ENCODE data around the gene ANXA1. TPM values are rescaled to one million over a fixed set of nuclear protein-coding genes. Genes with fewer than 3 reads are reported as not detected.

The ANXA1 gene
- total and polyA plus RNA-seq, 10 donors: 45.5 to 123 (median 73.3) TPM

DNA sequence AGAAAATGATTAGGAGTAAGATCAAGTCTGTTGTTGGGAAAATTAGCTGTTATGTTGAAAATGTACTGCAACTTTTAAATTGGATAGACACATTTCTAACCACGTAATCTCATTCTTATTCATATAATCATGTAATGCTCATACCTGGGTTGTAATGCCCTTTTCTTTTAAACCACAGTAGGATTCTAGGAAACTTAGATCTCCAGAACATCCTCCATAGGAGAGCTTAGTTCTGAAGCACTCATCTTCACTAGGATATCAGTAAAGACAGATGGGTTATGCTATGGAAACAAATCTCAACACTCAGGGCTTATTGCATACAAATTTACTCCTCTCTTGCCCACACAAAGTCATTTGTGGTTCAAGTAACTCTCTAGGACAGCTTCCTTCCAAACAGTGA, 34.8 kb upstream of the ANXA1 start:
- H3K4me1 ChIP-seq: no peaks in the 10 kb centered on the region
- H3K36me3 ChIP-seq: no peaks in the 10 kb centered on the region
- no peak overlapping the region for H3K27ac ChIP-seq
- intact Hi-C loops (cut with DNase I; ENCODE audit: low total_unique reads): no loop called here
- no peak for DNase-seq
- TF ChIP-seq CTCF (IDR thresholded peaks at IDR 0.05 in 8 of 11, conservative IDR thresholded peaks at IDR 0.05 in 3 of 11) (no peak), POLR2A (IDR thresholded peaks at IDR 0.05) (no peak), POLR2AphosphoS5 (IDR thresholded peaks at IDR 0.05) (no peak)
- H3K4me3 ChIP-seq: no peak overlapping the region
- no peaks in the 10 kb centered on the region for H3K27me3 ChIP-seq (replicated peaks in 1 of 7)
- 76 to 97% (median 94%) methylated on average over 1 of the region's 1 CpG for WGBS, 5 donors
- no peaks in the 10 kb centered on the region for H3K9me3 ChIP-seq

GRCh38 chr9:73118286-73118685, 33.4 kb upstream of the ANXA1 start:
- H3K4me1 ChIP-seq: no peaks in the 10 kb centered on the region
- H3K4me3 ChIP-seq: no peak overlapping the region
- H3K27ac ChIP-seq: no peak overlapping the region
- intact Hi-C loops (cut with DNase I; ENCODE audit: low total_unique reads): no loop called here
- no peaks in the 10 kb centered on the region for H3K36me3 ChIP-seq
- TF ChIP-seq POLR2A (IDR thresholded peaks at IDR 0.05) (no peak), CTCF (IDR thresholded peaks at IDR 0.05 in 8 of 11, conservative IDR thresholded peaks at IDR 0.05 in 3 of 11) (no peak)
- H3K27me3 ChIP-seq (replicated peaks in 1 of 7): no peaks in the 10 kb centered on the region
- no peak for DNase-seq
- no peaks in the 10 kb centered on the region for H3K9me3 ChIP-seq

- Histone ChIP-seq H3K27me3 (replicated peaks in 1 of 7) (no peaks in the 10 kb centered on the region), H3K36me3 (no peaks in the 10 kb centered on the region), H3K9me3 (no peaks in the 10 kb centered on the region), H3K4me3 (no peak overlapping the region), H3K4me1 (no peaks in the 10 kb centered on the region), H3K27ac (no peak overlapping the region)
- no peak for DNase-seq
- WGBS, 5 donors: 76 to 93% (median 87%) methylated on average over 4 of the region's 4 CpGs
- intact Hi-C loops (cut with DNase I; ENCODE audit: low total_unique reads): no loop called here
- TF ChIP-seq CTCF (IDR thresholded peaks at IDR 0.05 in 8 of 11, conservative IDR thresholded peaks at IDR 0.05 in 3 of 11): no peak
- no peak for TF ChIP-seq POLR2AphosphoS5 (IDR thresholded peaks at IDR 0.05)
- no peak for TF ChIP-seq POLR2A (IDR thresholded peaks at IDR 0.05)
These were observed 32.6 kb upstream of the ANXA1 start for GRCh38 chr9:73118898-73119554.

DNA sequence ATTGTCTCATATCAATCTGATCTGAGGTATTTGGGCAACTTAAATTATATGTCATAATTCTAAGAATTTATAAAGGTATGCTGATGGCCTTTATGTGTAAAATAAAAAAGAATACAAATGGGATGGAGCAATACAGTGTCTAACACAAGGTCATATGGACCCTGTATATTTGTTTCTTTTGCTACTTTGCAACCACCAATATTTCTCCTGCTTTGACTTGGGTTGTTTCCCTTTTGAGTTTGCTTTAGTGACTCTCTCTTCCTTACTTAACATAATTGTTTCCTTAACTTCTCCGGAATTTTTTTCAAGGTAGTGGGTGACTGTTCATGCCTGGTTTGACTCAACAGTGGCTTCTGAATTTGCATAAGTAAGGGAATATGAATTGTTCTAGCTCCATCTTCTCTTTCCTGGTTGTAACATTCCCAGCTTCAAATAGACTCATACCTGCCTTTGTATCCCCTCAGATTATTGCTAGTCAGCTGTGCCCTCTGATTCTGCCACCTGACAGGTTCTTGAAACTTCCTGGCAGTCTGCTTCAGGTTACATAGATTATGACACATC, 30.2 kb upstream of the ANXA1 start:
- Histone ChIP-seq H3K27me3 (replicated peaks in 1 of 7) (no peaks in the 10 kb centered on the region), H3K36me3 (no peaks in the 10 kb centered on the region), H3K4me1 (no peaks in the 10 kb centered on the region), H3K4me3 (no peak overlapping the region), H3K9me3 (no peaks in the 10 kb centered on the region), H3K27ac (no peak overlapping the region)
- no peak for DNase-seq
- 73 to 80% (median 79%) methylated on average over 1 of the region's 1 CpG for WGBS, 5 donors
- TF ChIP-seq POLR2A (IDR thresholded peaks at IDR 0.05) (no peak), CTCF (IDR thresholded peaks at IDR 0.05 in 8 of 11, conservative IDR thresholded peaks at IDR 0.05 in 3 of 11) (no peak), POLR2AphosphoS5 (IDR thresholded peaks at IDR 0.05) (no peak)
- intact Hi-C loops (cut with DNase I; ENCODE audit: low total_unique reads): no loop called here
